ENCODE measurements around the gene BMP2K. TPM values are rescaled to one million over a fixed set of nuclear protein-coding genes. Genes with fewer than 3 reads are reported as not detected.

BMP2K gene
- total RNA-seq, 1 experiment from 2014 or later, result 4.9 TPM

DNA sequence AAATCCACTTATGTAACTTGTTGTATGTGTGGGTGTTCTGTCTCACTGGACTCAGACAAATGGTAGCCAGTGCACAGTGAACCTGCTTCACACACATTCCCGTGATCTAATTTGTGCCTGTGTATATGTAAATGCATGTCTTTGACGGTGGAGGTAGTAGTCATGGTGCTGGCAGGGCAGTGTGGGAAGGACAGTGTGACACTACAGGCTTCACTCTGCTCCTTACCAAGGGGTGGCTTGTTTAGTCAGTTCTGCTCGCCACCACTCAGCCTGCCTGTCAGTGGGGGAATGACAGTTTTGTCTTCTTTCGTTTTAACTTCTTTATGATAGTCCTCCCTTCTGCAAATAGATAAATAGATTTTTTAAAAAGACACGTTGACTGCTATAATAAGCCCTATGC, 180.8 kb downstream of the BMP2K start:
- no peaks in the 10 kb centered on the region for H3K4me1 ChIP-seq (ENCODE audit: low read length)
- no peak overlapping the region for H3K9ac ChIP-seq (ENCODE audit: low read length)
- DNase-seq, result no peak
- H3K36me3 ChIP-seq (ENCODE audit: insufficient read depth, low read length), result no peaks in the 10 kb centered on the region
- H3K9me3 ChIP-seq (ENCODE audit: low read length), result no peaks in the 10 kb centered on the region
- H3K4me3 ChIP-seq (ENCODE audit: low read length), result no peak overlapping the region
- H3K9me2 ChIP-seq (replicated peaks; ENCODE audit: insufficient read depth, low read length), result no peaks in the 10 kb centered on the region
- no peaks in the 10 kb centered on the region for H3K79me2 ChIP-seq (ENCODE audit: low read length)
- H3K27ac ChIP-seq (ENCODE audit: low read length), result no peak overlapping the region
- H4K20me1 ChIP-seq (ENCODE audit: insufficient read depth, low read depth, low read length), result no peaks in the 10 kb centered on the region
- H2AFZ ChIP-seq (ENCODE audit: low read length), result no peak overlapping the region
- H3K4me2 ChIP-seq (ENCODE audit: low read depth, low read length, poor library complexity, severe bottlenecking), result no peak overlapping the region
- H3K27me3 ChIP-seq (ENCODE audit: low read length), result no peaks in the 10 kb centered on the region

DNA sequence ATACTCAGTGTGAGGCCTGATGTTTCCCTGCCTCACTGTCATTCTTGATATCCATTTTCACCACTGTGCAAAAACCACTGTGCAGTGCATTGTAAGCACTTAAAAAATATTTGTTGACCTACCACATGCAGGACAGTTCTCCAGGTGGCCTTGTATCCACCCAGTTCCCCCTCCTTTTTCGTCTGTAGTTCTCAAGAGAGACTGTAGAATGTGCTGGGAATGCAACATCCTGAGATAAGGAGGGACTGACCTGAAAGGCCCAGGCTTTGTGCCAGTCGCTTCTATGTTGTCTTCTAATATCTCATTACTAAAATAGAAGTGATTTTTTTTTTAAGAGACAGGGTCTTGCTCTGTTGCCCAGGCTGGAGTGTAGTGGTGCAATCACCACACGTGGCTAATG, 184.8 kb downstream of the BMP2K start:
- Histone ChIP-seq H3K36me3 (ENCODE audit: insufficient read depth, low read length) (no peaks in the 10 kb centered on the region), H2AFZ (ENCODE audit: low read length) (no peak overlapping the region), H3K4me1 (ENCODE audit: low read length) (no peaks in the 10 kb centered on the region), H3K4me2 (ENCODE audit: low read depth, low read length, poor library complexity, severe bottlenecking) (no peak overlapping the region), H3K79me2 (ENCODE audit: low read length) (no peaks in the 10 kb centered on the region), H3K9me2 (replicated peaks; ENCODE audit: insufficient read depth, low read length) (no peaks in the 10 kb centered on the region), H3K9ac (ENCODE audit: low read length) (no peak overlapping the region), H3K27me3 (ENCODE audit: low read length) (no peaks in the 10 kb centered on the region), H3K27ac (ENCODE audit: low read length) (no peak overlapping the region), H3K4me3 (ENCODE audit: low read length) (no peak overlapping the region), H4K20me1 (ENCODE audit: insufficient read depth, low read depth, low read length) (no peaks in the 10 kb centered on the region), H3K9me3 (ENCODE audit: low read length) (no peaks in the 10 kb centered on the region)
- DNase-seq, result no peak

Small RNA genes within 50 kb of the gene (small RNA-seq; reads per million reads assigned to genes)
- gene AC098818.1, result not detected
- gene MIR5096, result not detected
- not detected for gene RN7SL127P

Other genes with a start within 250 kb of the BMP2K start
- not detected in 2 replicates for gene ANXA3, start 224.6 kb upstream of the BMP2K start, total RNA-seq (2014; rRNA removed; shearing (Covaris generic); ENCODE audit: low replicate concordance)
- gene PAQR3, start 163.1 kb downstream of the BMP2K start, total RNA-seq (2014; rRNA removed; shearing (Covaris generic); ENCODE audit: low replicate concordance), result 11.7 and 46.0 TPM in 2 replicates